ELF-1 (cell line): Measurements from ENCODE around the gene H2BK1.

Experiments
- DNase-seq: peaks from one replicate; pipeline ENCODE4 v3.0.0-alpha.2; 2016; ENCODE audit warnings: low read depth, low spot score

The H2BK1 gene

GRCh38 chr7:151204383-151205032, 5.8 kb downstream of the H2BK1 start:
- peak; percentile 68 for DNase-seq

- no peak for DNase-seq
Measured at GRCh38 chr7:151202836-151203235, 7.5 kb downstream of the H2BK1 start.

- no peak for DNase-seq
Measured at GRCh38 chr7:151201751-151202150, 8.5 kb downstream of the H2BK1 start.

DNA sequence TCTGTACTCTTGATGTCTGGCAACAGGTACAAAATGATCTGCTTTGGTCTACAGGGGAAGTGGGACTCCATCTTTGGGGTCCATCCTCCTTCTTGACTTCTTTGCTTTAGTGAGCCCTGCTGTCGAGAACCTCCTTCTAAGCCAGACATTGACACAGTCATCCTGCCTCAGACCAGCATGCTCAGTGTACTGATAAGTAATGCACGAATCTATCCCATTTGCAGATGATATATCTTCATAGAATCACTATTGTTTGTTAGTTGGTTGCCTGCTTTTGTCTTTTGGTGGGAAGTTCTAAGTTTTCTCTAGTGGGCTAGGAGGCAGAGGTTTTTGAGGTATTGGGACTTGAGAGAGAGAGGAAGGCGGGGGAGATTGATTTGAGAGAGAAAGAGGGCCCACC, 8.9 kb downstream of the H2BK1 start:
- DNase-seq, result no peak

DNA sequence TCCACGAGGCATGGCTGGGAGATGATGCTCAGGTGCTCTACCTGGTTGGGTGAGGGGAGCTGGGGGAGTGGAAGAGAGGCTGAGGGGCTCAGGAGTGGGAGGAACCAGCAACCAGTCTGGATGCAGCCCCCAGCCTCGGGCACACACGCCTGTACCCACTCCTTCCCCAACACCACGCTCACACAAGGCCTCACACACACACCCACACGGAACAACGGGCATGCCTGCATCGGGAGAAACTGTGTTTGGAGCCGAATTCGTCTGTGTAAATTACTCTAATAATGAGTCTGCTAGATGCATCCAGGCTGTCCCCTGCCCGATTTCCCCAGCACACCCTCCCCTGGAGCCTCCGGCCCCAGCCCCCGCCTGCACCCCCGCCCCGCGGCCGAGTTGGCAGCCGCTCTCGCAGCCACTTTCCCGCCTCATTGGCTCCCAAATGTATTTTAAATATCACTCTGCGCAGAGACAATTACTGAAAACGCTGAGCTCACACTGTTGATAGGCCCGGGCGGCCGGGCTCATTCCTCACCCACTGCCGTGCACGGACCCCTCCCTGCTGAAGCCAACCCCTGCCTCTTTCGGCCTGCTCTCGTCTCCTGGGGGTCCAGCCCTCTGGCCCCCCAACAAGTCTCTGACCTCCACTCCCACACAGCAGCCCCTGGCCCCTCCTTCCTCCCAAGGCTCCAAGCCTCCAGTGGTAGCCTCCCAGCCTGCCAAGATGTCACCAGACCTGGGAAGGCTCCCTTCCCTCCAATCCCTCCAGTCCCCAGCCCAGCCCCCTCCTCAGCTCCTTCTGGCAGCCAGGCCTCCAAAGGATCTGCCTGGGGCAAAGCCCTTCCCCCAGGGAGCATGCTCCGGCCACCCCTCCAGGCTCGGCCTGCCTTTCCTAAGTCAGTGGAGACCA, 11.1 kb downstream of the H2BK1 start:
- DNase-seq, result peak; percentile 85

GRCh38 chr7:151197932-151198331, 12.4 kb downstream of the H2BK1 start:
- no peak for DNase-seq

GRCh38 chr7:151195616-151196450, 14.5 kb downstream of the H2BK1 start:
- DNase-seq, result no peak

DNA sequence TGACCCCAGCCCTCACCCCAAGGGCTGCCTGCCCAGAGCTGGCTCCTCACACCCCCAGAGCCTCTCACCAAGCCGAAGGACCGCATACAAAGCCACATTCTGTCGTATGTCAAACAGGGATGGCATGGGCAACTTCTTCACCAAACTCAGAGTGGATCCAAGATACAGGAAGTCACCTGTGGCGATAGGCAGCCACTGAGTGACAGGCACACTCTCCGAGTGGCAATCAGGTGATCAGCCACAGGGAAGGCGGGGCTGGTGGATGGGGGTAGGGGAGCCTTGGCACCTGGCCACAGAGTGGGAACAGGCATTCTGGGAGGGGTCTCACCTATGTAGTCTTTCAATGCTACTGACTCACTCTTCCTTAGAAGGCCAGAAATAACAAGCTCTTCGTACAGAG, 16.1 kb downstream of the H2BK1 start:
- DNase-seq, result no peak

DNA sequence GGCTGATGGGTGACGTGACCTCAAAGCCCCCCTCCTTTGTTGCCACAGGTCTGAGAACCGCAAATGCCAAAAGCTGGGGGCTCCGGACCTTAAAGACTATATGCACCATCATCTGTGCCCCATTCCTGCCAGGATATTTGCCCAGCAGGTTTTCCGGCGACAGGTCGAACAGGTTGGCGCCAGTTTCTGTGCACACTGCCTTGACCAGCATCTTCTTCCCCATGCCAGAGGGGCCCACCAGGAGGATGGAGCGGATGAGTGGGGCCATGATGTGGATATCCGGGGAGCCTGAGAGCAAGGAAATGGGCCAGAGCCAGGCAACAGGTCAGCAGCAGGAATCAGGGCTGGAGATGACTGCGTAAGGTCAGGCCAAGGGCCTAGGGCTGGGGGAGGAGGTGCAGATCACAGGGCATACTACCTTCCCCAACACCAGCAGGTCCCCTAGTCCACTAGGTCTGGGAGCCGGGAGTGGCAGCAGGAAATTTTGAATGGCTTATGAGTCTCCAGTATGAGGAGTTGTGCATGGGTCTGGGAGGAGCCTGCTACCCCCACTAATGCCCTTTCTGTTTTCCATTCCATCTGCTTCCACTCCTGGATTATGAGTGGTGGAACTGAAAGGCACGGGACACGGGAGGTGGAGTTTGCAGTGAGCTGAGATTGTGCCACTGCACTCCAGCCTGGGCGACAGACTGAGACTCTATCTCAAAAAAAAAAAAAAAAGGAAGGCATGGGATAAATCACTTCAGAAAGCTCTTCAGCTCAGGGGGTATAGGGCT, 16.9 kb downstream of the H2BK1 start:
- no peak for DNase-seq

- DNase-seq, result no peak
Measured at GRCh38 chr7:151192002-151192539, 18.2 kb downstream of the H2BK1 start.

DNA sequence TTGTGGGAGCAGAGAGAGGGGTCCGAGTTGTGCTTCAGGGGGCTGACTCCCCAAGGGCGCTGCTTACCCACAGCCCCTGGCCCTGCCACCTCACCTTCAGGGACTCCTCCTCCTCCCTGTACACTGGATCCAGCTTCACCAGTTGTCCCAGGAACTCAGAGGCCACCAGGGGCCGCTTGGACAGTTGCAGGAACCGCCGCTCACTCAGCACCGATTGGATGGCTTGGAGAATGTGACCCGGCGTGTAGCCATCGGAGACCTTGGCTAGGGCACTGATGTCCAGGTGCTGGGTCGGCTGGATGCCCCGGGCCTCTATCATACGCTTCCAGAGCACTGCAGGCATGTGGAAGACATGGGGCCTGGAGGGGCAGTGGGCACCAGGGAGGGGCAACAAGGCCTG, 18.7 kb downstream of the H2BK1 start:
- no peak for DNase-seq

DNA sequence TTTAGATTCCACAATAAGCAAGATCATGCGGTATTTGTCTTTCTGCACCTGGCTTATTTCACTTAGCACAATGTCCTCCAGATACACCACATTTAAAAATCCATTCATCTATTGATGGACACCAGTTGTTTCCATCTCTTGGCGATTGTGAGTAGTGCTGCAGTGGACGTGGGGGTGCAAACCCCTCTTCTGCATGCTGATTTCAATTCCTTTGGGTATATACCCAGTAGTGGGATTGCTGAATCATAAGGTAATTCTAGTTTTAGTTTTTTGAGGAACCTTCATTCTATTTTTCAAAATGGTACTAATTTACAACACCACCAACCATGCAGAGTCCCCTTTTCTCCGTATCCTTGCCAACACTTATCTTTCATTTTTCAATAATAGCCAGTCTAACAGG, 21.2 kb downstream of the H2BK1 start:
- no peak for DNase-seq

GRCh38 chr7:151188252-151188542, 22.1 kb downstream of the H2BK1 start:
- DNase-seq, result no peak

DNA sequence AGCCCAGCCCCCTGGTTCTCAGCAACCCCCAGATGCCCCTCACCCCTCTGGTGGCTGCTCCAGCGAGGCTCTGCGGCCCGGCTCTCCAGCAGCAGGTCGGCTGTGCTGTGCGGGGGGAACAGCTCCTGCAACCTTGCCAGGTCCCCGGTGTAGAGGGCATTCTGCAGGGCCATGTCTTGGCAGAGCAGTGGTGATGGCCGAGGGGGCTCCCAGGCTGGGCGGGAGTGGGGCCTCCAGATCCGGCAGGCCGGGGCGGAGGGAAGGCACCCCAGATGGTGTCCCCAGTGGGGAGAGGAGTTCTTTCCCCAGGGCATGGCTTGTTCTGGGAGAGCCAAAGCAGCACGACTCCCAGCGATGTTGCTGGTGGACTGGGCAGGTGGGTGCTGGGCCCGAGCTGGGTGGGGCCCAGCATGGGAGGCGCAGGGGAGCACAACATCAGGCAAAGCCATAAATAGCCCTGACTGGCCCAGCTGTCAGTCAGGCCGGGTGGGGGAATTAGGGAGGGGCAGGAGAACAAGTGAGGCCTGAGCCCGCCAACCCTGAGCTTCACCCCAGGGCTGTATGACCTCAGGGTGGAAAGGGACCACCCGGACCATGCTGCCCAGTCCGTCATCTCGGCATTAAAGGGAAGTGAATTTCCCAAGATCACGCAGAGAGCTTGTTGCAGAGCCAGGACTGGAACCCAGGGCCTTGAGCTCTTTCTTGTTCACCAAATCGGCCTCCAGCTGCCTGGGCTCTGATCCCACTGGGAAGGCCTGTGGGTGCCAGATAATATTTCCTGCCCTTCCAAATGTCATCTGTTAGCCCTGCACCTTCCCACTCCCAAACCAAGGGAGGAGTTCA, 22.7 kb downstream of the H2BK1 start:
- DNase-seq, result no peak

- no peak for DNase-seq
Measured at GRCh38 chr7:151186640-151187408, 23.5 kb downstream of the H2BK1 start, which contains the start of gene ASB10. ASB10 (minus strand) TSS chr7:151187250; CDS start chr7:151187130, 120 bp downstream.

DNA sequence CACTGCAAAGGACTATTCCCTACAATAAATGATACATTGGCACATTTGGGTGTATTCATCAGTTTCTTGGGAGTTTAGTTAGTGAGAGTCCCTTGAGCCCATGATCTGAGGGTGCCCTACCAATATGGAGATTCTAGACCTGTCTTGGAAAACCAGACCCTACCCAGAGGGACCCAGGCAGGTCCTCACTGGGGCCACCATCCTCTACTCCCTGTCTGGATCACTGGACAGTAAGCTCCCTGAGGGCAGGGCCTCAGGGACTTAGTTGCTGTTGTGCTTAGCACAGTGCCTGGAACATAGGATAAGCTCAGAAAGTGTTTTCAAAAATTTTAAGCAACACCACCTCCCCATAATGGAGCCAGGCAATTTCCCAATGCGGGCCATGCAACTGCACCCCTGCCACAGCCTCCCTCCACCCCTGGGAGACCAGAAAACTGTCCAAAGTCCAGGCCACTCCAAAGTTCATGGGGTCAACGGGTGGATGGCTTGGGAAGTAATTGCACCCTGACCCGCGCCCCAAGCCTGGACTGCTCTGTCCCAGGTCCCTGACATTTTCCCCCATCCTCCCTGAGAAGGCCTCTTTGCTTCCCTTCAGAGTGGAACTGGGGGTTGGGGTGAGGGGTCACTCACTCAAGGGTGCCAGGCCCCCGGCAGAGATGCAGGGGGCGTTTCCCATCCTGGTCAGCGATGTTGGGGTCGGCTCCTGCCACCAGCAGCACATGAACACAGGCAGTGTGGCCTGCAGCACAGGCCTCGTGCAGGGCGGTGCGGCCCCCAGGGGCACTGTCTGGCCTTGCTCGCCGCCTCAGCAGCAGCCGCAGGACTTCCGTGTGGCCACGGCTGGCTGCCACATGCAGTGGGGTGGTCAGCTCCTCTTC, 24.3 kb downstream of the H2BK1 start:
- DNase-seq, result no peak

- no peak for DNase-seq
Measured at GRCh38 chr7:151181011-151181431, 29.3 kb downstream of the H2BK1 start.

- DNase-seq, result no peak
Measured at GRCh38 chr7:151179946-151180345, 30.3 kb downstream of the H2BK1 start.
